GM18861 (cell line): ENCODE results near the gene GSG1L2.

Experiments used
- ATAC-seq: cut with Tn5 transposase; IDR thresholded peaks from one replicate; pipeline ENCODE4 v1.9.1; 2021; ENCODE audit not compliant: unreplicated experiment

The GSG1L2 gene

DNA sequence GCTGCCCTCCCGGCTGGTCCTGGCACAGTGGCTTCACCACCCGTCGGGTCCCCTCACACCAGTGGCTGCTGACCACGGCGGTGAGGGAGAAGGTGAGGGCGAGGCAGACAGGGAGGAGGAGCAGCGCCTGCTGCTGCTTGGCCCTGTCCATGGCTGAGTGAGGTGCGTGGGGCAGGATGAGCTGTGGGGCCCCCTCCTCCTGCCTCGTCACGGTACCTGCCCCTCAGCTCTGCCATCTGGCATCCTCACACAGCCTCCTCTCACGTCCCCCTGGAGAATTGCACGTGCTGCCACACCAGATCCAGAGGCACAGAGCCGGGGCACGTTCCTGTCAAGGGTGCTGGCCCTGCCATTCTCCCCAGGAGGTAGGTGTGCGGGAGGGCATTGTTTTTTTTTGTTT, at the start of gene GSG1L2:
Gene GSG1L2 (minus strand): TSS at position 159 of the 400 bp plus-strand sequence. CDS start 8 bp downstream, at position 151.
- no peak for ATAC-seq

DNA sequence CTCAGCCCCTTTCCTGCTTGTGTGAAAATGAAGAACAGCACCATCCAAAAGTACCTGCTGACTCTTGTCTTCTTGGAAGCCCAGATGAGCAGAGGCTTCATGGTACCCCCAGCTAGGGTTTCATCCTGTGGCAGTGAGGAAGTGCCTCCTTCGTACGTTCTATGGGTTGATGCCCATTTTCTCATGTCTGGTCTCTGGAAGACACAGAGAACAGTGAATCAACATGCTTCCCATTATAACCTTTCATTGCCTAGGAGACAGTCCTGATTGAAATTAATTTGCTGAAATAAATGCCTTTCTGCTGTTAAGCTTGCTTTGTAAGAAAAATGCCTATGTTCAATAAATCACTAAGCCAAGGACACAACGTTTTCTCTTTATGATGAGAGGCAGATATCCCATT, 46.7 kb upstream of the GSG1L2 start:
- no peak for ATAC-seq

DNA sequence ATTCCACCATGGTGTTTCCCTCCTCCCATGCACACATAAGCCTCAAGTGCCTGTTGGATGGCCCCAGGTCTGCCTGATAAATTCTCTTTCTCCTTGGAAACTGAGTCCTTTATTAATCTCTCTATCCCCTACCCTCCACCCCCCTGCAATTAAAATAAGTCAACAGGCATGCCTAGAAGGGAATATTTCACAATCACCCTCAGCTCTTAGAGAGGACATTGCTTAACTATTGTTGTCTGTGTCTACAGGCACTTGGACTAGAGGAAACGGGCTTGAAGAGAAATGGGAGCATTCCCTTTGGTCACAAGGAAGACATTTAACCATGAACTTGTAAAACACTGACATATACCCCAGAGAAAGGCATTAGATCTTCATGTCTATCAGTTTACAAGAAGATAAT, 43.7 kb upstream of the GSG1L2 start:
- ATAC-seq: no peak

DNA sequence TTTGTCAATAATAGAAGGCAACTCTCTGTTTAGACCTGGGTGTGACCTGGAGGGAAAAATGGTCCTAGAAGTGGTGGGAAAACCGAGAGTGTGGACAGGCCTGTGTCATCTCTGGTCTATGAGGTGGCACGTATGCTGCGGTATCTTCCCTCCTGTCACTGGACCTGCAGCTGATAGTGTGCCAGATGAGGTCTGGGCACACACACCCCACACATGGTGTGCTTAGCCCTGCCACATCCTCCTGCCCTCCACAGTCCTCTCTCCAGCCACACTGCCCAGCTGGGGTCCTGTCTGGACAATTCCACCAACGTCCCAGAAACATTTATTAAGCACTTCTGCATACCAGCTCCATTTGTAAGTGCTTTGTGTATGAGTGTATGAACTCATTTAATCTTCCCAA, 41.1 kb upstream of the GSG1L2 start:
- no peak for ATAC-seq

DNA sequence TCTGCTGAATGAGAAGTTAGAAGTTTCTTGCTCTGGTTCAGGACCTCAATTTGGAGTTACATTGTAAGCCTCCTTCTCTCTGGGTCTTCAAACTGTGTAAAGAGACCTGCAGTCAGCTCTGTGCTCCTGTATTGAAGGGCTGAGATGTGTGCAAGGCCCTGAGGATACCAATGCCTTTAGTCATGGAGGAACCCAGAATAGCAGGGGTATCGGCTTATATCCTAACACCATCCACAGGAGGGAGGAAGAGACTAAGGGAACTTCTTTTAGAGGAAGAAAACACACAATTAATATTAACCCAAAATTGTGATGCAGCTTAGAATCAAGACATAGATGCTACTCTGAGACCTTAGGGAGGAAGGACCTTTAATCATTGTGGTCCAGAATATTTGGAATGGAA, 40.3 kb upstream of the GSG1L2 start:
- ATAC-seq: no peak

DNA sequence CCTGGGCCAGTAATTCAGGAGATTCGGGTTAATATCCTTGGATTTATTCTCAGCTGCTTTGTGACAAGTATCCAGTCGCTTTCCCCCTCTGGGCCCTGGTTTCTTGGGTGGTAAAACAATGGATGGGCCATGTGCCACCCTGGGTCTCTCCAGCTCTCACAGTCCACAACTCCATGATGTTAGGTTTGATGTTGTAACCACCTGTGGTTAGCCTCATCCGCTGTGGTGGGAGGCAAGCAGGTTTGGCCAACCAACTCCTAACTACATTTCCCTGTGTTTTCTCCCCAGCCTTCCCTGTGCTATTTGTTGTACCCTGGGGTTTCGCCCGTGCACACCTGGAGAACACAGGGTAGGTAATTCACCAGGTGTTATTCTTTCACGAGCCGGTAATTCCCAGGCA, 39.0 kb upstream of the GSG1L2 start:
- ATAC-seq: no peak

DNA sequence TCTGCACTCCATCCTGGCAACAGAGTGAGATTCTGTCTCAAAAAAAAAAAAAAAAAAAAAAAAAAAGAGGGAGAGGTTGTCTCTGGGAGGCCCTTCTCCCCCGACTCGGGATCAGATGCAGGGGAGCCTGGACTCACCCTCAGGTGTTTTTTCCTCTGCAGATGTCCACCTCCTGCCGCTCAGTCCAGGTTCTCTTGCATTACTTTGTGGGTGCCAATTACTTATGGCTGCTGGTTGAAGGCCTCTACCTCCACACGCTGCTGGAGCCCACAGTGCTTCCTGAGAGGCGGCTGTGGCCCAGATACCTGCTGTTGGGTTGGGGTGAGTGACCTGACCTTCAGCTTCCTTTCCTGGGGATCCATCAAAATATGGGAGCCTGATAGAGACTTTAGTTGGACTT, 37.9 kb upstream of the GSG1L2 start:
- ATAC-seq: no peak

DNA sequence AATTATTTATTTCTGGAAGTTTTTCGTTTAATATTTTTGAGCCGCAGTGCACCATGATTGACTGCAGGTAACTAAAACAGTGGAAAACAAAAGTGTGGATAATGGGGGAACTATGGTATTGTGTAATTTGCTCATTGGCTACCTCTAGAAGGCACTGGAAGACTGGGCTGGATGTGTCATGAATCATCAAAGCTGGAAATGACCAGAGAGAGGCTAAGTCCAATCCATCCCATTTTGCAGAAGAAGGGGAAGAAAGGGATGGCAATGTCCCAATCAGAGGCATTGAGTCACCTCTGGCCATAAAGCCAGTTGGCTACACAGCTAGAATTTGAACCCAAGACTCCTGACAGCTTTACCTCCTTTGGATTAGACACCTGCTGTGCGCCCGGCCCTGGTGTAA, 33.2 kb upstream of the GSG1L2 start:
- ATAC-seq: no peak

DNA sequence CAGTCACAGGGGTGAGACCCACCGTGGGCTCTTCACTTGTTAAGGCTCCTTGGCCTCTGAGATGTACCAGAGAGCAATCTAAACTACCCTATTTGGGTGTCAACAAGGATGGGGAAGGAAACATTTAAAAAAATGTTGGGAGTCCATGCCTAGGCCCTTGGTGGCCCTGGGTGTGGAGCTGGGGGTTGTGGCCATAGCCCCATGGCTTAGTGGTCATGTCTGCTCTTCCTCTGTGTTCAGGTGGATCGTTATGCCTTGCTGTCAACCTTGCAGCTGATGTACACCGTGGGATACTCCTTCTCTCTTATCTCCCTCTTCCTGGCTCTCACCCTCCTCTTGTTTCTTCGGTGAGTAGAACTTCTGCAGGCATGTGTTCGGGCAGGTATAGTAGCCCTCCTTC, 32.4 kb upstream of the GSG1L2 start:
- ATAC-seq: no peak

DNA sequence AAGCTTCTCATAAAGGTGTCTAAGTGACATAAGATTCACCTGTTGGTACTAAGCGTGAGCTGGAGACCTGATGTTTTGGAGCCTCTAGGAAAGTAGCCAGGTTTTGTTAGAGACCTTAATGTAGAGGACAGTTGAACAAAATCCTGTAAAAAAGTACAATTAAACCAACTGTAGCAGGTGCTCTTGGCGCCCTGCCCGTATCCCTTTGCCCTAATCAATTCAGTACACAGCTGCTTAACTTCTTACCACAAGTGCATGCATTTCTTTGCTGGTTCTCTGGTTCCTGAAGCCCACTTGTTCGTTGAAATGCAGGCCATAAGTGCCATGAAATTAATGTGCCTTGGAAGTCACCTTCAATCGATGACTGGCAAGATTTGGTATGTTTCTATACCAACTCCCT, 28.3 kb upstream of the GSG1L2 start:
- no peak for ATAC-seq

DNA sequence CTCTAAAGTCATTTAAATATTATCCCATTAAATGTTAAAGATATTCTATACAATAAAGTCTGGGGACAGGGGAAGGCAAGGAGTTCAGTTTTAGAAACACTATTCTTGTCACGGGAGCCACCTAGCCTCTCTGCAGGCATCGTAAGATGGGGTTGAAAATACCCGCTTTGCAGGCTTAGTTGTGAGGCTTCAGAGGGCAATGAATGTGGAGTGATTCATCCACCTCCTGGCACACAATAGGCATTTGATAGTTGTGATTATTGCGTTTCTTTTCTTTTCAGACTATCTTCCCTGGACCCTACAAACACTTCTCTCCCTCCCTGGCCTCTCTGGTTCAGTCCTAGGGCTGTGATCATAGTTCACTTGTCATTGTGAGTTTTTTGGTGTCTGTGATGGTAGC, 23.4 kb upstream of the GSG1L2 start:
- no peak for ATAC-seq

DNA sequence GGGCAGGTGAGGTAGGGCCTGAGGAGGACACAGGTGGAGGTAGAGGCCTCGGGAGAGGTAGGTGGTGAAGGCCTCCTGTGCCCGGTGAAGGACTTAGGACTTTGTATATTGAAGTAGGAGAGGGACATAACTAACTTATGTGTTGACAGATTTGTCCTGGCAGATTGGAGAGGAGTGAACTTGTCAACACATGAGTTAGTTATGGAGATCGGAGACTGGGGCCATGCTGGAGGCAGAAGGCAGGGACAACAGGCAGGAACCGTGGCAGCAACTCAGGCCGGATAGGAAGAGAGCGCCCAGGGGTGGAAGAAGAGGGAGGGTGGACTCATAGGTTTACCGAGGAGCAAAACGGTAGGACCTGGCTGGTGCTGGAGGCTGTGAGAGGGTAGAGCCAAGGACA, 22.3 kb upstream of the GSG1L2 start:
- ATAC-seq: no peak

DNA sequence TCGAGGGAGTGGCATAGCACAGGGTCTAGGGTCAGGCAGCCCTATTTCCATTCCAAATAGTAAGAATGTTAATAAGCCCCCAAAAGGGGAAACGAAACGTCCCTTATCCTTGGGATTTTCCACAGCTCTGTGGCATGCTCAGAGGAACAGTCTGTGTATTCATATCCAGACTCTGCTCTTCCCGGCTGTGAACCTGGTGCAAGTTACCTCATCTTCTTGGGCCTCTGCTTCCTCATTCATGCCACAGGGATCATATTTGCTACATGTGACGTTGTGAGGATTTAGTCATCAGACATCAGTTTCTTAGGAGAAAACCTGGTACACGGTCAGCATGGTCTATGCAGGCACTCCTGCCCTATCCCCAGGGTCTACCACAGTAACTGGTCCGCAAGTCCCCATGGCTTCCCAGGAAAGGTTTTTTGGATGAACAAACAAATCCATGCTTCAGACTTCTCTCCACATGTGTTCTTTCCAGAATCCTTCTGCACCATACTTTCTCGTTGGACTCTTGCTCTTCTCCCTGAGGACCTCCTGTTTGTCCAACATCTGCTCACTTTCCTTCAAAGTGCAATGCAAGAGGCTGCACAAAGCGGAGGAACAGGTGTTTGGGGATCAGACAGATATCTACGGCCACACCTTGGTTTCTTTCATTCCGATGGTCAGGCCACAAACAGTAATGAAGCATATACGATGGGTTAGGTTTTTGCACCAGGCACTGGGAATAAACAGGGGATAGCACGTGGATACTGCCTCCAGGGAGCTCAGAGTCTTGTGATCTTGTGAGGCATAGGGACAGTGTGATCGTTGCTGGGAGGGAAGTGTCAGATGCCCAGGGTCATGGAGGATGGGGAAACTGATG, 21.5 kb upstream of the GSG1L2 start:
- no peak for ATAC-seq

DNA sequence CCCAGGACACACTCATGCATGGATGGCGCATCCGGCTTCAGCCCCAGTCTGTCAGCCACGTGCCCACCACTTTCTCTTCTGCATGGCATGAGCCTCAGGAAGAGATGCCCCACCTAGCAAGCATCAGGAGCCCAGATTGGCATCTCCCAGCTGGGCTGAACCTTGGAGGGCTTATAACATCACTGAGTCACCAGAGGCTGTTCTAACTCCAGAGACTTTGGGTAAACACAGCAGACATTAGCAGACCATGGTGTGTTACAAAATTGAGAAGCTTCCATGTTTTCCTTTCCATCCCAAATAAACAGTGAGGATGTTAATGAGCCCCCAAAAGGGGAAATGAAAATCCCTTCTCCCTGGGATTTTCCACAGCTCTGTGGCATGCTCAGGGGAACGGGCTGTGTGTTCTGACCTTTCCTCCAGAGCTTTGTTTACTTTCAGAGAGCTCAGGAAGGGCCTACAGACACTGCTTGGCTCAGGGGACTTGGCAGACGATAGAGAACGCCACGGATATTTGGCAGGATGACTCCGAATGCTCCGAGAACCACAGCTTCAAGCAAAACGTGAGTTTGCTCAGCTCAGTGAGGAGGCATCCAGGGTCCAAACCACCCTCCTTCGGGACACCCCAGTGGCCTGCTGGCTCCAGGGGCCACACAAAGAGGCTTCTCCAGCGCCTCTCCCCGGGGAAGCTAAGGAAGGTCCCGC, 20.3 kb upstream of the GSG1L2 start:
- no peak for ATAC-seq

DNA sequence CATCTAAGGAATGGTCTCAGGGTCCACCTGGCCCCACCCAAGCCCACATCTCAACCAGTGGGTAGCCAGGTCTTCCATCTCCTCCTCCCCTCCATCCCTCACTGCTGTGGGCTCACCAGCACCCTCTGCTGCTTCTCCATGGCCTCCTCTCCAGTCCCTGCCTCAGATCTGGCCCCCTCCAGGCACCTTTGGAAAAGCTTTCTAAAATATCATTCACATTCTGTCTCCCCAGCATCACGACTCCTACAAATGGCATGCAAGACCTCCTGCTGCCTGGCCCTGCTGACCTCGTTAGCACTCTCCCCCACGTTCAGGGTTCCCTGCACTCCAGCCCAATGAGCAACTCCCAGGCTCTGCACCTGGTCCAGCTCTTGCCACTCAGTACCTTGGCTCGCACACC, 17.6 kb upstream of the GSG1L2 start:
- no peak for ATAC-seq

DNA sequence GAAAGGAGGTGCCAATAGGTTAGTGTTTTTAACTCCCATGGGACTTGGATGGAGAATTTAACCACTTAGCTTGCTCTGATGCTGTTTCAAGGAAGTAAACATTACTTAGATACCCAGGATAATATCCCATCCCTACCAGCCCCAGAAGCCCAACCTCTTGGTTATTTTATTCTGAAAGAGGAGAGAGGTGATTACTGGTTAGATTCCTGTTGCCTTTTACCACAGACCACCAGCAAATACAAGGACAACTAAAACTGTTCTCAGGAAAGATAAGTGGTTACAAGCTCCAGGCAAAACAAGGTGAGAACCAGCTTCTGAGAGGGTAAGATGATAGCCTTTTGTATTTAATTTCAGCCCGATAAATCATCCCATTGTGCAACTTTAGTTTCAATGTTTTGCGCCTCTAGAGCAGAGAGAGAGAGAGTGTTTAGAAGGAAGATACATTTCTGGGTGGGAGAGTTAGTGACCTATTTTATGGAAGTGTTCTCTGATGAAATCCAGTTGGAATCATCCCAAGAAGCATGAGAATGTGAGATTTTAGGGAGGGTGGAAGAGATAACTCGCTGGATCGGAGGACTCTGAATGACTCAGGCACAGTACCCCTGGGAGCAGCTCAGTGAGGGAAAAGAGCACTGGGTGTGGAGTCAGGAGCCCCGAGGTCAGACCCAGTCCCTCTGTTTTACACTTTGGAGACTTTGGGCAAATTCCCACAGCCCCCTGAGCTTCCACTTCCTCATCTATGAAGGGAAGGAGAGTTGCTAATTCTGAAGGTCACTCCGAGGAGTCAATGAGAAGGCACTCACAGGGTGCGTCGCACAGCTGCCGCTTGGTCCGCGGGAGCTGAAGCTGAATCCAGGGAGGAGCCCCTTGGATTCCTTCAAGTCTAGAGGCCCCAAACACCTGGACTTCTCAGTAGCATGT, 15.9 kb upstream of the GSG1L2 start:
- no peak for ATAC-seq

DNA sequence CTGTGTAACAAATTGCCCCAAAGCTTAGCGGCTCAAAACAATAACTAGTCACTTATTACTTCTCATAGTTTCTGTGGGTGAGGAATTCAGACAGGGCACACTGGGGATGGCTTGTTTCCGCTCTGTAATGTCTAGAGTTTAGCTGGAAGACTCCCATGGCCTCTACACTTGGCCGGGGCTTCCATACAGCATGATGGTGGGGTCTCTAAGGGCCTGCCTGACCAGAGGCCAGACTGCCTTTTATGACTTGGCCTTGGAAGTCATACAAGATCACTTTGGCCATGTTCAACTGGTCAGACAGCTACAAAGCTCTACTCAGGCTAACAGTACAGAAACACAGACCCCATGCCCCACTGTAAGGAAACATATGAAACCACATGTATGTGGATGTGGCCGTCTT, 12.0 kb upstream of the GSG1L2 start:
- ATAC-seq: no peak

DNA sequence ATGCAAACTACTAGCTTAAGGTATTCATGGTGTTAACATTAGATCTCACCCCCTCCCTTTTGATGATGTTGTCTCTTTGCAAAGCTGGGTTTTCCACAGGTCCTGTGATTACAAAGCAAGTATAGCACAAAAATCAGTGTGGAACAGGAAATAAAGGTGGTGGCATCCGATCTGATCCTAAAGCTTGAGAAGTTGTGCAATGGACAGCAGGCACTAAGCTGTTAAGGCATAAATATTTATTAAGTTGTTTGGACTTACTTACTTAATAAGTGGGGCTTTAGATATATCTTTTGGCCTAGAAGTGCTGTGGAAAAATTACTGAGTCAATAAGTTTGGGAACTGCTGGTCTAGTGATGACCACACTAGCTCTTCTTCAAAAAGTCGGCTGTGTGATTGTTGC, 8.8 kb upstream of the GSG1L2 start:
- no peak for ATAC-seq

DNA sequence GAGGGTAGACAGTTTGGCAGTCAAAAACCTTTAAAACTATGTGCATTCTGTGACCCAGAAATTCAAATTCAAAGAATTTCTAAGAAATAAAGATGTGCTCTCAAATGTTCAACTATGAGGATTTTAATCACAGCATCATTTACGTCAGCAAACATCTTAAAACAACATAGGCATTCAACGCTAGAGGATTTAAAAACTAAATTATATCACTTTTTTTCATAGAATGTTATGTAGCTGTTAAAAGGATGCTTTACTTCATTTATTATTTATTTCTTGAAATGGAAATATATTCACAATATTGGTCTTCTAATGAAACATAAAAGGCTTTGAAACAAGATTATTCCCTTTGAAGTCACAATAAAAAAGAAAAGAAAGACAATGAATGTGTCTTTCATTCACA, 7.5 kb upstream of the GSG1L2 start:
- ATAC-seq: no peak

DNA sequence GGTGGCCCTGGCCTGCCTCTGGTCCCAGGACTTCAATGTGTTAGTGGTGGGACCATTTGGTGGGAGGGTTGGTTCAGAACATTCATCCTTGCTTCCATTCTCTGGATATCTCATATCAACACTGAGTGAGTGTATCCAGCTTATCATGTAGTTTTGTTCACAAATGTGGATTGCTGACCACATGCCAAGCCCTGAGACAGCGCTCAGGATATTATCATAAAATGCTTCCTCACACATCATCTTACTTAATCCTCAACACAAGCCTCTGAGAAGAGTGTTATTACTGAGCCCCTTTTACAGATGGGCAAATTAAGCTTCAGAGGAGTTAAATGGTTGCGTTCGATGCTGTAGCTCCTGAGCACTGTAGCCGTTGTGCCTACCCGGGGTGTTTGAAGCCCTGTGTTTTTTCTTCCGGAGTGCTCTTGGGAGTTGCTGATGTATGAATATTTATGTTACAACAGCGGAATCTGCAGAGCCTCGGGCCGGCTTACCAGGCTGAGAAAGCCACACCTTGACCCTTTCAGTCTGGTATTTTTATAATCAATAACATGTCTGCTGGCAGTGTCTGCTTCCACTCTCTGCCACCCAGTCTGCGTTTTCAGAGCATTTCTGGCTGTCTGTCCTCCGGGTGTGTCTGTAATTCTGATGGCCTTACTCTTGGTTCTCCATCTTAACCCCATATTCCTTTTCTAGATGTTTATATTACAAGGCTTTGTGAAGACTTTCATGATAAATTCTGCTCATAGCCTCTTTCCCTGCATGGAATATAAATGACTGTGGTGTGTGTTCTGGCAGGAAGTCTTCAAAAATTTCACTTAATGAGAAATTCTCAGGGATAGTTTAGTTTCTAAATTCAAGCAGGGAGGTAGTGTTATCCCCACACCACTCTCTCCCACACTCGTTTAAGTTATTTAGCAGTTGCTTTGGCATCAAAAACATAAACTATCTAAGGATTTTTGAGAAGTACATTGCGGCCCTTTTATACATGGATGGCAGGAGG, 6.7 kb upstream of the GSG1L2 start:
- ATAC-seq: no peak
